Measurements from ENCODE around the gene IL2RA.
A peak's percentile ranks its signal among the peaks of the same experiment; 100 is the strongest.

IL2RA gene

DNA sequence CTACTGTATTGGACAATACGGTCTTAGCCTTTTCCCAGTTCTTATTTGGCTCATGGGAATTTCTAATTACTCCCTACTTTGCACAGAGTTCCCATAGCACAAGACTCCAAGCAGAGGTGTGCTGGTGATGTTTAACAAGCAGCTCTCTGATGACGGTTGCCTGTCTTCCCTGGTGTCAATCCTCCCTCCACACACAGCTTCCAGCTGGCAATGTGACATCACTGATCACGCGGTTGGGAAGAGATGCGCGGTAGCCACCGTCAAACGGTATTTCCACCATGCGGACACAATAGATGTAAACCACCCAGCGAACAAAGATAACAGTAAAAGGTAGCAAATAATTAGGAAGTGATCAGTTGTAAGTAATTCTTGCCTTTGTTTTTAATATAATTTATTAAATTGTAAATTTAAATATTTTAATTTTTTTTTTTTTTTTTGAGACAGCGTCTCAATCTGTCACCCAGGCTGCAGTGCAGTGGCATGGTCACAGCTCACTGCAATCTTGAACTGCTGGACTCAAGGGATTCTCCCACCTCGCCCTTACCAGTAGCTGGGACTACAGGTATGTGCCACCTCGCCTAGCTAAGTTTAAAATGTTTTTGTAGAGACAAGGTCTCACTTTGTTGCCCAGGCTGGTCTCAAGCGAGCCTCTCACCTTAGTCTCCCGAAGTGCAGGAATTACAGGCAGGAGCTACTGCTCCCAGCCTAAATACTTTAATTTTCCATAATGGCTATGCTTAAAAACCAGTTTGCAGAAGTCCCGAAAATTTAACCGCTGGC is 48.6 kb downstream of the IL2RA start:
- Histone ChIP-seq H3K4me2 (ENCODE audit: low read length) (peak overlapping the region; percentile 12; the same call in 1 of the 2 replicates), H3K27ac (ENCODE audit: low read depth, low read length, poor library complexity, severe bottlenecking) (no peak overlapping the region), H3F3A (ENCODE audit: insufficient read depth, low read length) (no peaks in the 10 kb centered on the region), H3K79me2 (ENCODE audit: insufficient read depth, low read length) (no peaks in the 10 kb centered on the region), H4K20me1 (ENCODE audit: insufficient read depth, low read length) (no peaks in the 10 kb centered on the region), H3K9me3 (ENCODE audit: low read length) (no peaks in the 10 kb centered on the region), H3K4me3 (ENCODE audit: low read depth, low read length, poor library complexity, severe bottlenecking) (no peak overlapping the region), H3K4me1 (ENCODE audit: insufficient read depth, low read length, severe bottlenecking) (peaks cover 15% of the 10 kb centered on the region), H3K9ac (ENCODE audit: low read length) (no peak overlapping the region; the same call in 1 of the 2 replicates), H3K9me2 (ENCODE audit: low read depth, low read length) (no peaks in the 10 kb centered on the region), H2AFZ (ENCODE audit: low read length) (no peak overlapping the region), H3K36me3 (ENCODE audit: insufficient read depth, low read length) (peaks cover 22% of the 10 kb centered on the region), H3K27me3 (ENCODE audit: insufficient read depth, low read length) (no peaks in the 10 kb centered on the region)
- no peak for TF ChIP-seq EZH2 (IDR thresholded peaks at IDR 0.05; ENCODE audit: borderline replicate concordance, low read length)
- TF ChIP-seq, protein P1, sequence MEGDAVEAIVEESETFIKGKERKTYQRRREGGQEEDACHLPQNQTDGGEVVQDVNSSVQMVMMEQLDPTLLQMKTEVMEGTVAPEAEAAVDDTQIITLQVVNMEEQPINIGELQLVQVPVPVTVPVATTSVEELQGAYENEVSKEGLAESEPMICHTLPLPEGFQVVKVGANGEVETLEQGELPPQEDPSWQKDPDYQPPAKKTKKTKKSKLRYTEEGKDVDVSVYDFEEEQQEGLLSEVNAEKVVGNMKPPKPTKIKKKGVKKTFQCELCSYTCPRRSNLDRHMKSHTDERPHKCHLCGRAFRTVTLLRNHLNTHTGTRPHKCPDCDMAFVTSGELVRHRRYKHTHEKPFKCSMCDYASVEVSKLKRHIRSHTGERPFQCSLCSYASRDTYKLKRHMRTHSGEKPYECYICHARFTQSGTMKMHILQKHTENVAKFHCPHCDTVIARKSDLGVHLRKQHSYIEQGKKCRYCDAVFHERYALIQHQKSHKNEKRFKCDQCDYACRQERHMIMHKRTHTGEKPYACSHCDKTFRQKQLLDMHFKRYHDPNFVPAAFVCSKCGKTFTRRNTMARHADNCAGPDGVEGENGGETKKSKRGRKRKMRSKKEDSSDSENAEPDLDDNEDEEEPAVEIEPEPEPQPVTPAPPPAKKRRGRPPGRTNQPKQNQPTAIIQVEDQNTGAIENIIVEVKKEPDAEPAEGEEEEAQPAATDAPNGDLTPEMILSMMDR (IDR thresholded peaks at IDR 0.05; ENCODE audit: low read length) = no peak

DNA sequence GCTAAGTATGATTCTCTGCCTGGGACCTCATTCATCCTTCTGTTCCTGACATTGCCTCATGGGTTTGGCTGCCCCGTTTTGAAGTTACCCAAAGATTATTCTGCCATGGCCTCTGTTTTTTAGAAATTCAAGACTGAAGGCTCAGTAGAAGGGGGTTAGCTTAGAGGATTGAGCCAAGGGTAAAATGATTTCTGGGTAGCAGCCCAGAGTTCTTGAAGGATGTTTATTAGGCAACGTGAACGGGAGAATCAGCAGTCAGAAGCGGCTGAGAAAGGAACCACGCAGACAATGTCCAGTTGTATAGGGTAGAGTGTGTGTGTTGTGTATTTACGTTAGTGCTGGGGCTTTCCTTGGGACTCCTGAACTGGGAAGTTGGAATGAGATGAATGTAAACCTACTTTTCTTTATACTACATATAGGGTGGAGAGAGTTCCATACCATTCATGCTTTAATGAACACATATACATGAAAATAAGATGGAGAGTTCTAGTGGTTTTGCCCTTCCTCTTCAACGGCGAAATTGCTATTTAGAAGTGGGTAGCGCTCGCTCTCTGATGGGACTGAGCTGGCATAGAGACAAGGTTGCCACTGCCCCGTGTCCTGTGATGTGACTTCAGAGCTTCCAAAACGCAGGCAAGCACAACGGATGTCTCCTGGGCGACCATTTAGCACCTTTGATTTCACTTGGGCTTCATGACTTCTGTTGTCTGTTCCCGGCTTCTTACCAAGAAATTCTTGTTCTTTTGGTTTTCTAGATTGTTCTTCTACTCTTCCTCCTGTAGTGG is 49.9 kb downstream of the IL2RA start:
- Histone ChIP-seq H3K4me3 (ENCODE audit: low read depth, low read length, poor library complexity, severe bottlenecking) (no peak overlapping the region), H4K20me1 (ENCODE audit: insufficient read depth, low read length) (no peaks in the 10 kb centered on the region), H3K36me3 (ENCODE audit: insufficient read depth, low read length) (peaks cover 20% of the 10 kb centered on the region), H3K9me3 (ENCODE audit: low read length) (peaks cover 4% of the 10 kb centered on the region; the same call in 1 of the 2 replicates), H3K79me2 (ENCODE audit: insufficient read depth, low read length) (no peaks in the 10 kb centered on the region), H3K9ac (ENCODE audit: low read length) (no peak overlapping the region), H3K27ac (ENCODE audit: low read depth, low read length, poor library complexity, severe bottlenecking) (no peak overlapping the region), H3K9me2 (ENCODE audit: low read depth, low read length) (no peaks in the 10 kb centered on the region), H3F3A (ENCODE audit: insufficient read depth, low read length) (no peaks in the 10 kb centered on the region), H3K4me1 (ENCODE audit: insufficient read depth, low read length, severe bottlenecking) (peaks cover 15% of the 10 kb centered on the region), H3K27me3 (ENCODE audit: insufficient read depth, low read length) (no peaks in the 10 kb centered on the region), H3K4me2 (ENCODE audit: low read length) (no peak overlapping the region), H2AFZ (ENCODE audit: low read length) (no peak overlapping the region)
- TF ChIP-seq EZH2 (IDR thresholded peaks at IDR 0.05; ENCODE audit: borderline replicate concordance, low read length) = no peak
- TF ChIP-seq, protein P1 (IDR thresholded peaks at IDR 0.05; ENCODE audit: low read length) = no peak

DNA sequence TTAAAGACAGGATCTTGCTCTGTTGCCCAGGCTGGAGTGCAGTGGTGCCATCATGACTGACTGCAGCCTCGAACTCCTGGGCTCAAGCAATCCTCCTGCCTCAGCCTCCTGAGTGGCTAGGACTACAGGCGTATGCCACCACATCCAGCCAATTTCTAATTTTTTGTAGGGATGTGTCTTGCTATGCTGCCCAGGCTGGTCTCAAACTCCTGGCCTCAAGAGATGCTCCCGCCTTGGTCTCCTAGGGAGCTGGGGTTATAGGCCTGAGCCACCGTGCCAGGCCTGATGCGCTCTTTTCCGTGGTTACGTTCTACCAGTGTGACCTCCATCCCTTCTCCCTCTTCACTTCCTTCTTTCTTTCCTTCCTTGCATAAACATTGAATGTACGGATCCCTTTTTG is 50.6 kb downstream of the IL2RA start:
- H2AFZ ChIP-seq (ENCODE audit: low read length) = no peak overlapping the region
- no peaks in the 10 kb centered on the region for H3F3A ChIP-seq (ENCODE audit: insufficient read depth, low read length)
- H3K9me3 ChIP-seq (ENCODE audit: low read length) = peaks cover 8% of the 10 kb centered on the region; the same call in 1 of the 2 replicates
- TF ChIP-seq, protein P1 (IDR thresholded peaks at IDR 0.05; ENCODE audit: low read length) = no peak
- TF ChIP-seq EZH2 (IDR thresholded peaks at IDR 0.05; ENCODE audit: borderline replicate concordance, low read length) = no peak
- no peak overlapping the region for H3K27ac ChIP-seq (ENCODE audit: low read depth, low read length, poor library complexity, severe bottlenecking)
- H3K36me3 ChIP-seq (ENCODE audit: insufficient read depth, low read length) = peaks cover 14% of the 10 kb centered on the region
- H3K27me3 ChIP-seq (ENCODE audit: insufficient read depth, low read length) = no peaks in the 10 kb centered on the region
- no peaks in the 10 kb centered on the region for H3K9me2 ChIP-seq (ENCODE audit: low read depth, low read length)
- H3K9ac ChIP-seq (ENCODE audit: low read length) = no peak overlapping the region
- H4K20me1 ChIP-seq (ENCODE audit: insufficient read depth, low read length) = no peaks in the 10 kb centered on the region
- H3K79me2 ChIP-seq (ENCODE audit: insufficient read depth, low read length) = no peaks in the 10 kb centered on the region
- H3K4me2 ChIP-seq (ENCODE audit: low read length) = no peak overlapping the region
- peaks cover 15% of the 10 kb centered on the region for H3K4me1 ChIP-seq (ENCODE audit: insufficient read depth, low read length, severe bottlenecking)
- H3K4me3 ChIP-seq (ENCODE audit: low read depth, low read length, poor library complexity, severe bottlenecking) = no peak overlapping the region
